NCI-H146 (cell line): ENCODE results near the gene MAML1.

Experiments
- DNase-seq: peaks from one replicate; lab custom pipeline; 2025; lab: John Stamatoyannopoulos, UW

MAML1 gene

GRCh38 chr5:179805070-179805528, 72.5 kb downstream of the MAML1 start:
- no peak for DNase-seq

- DNase-seq, result peak; percentile 43
These were observed 73.1 kb downstream of the MAML1 start for GRCh38 chr5:179805529-179806249.

GRCh38 chr5:179806250-179807048, 73.8 kb downstream of the MAML1 start, which contains the start of gene MGAT4B:
Gene MGAT4B, minus strand, starts transcription at chr5:179806866. Its CDS starts 283 bp downstream, at chr5:179806583.
- DNase-seq, result peak; percentile 70

- DNase-seq, result no peak
These were observed 79.7 kb downstream of the MAML1 start for GRCh38 chr5:179812135-179812825.

GRCh38 chr5:179812997-179813607, 80.5 kb downstream of the MAML1 start:
- DNase-seq, result no peak

GRCh38 chr5:179814090-179814489, 81.5 kb downstream of the MAML1 start:
- no peak for DNase-seq

- no peak for DNase-seq
These were observed 83.0 kb downstream of the MAML1 start for GRCh38 chr5:179815491-179816249.

- DNase-seq, result no peak
These were observed 83.8 kb downstream of the MAML1 start for GRCh38 chr5:179816401-179816795.

GRCh38 chr5:179816796-179817469, 84.3 kb downstream of the MAML1 start:
- DNase-seq, result no peak

- DNase-seq, result no peak
These were observed 84.8 kb downstream of the MAML1 start for GRCh38 chr5:179817470-179817840.

- no peak for DNase-seq
These were observed 85.5 kb downstream of the MAML1 start for GRCh38 chr5:179817890-179818745.

- DNase-seq, result peak; percentile 83
These were observed 86.2 kb downstream of the MAML1 start for GRCh38 chr5:179818746-179819295.

GRCh38 chr5:179819296-179820126, 86.9 kb downstream of the MAML1 start:
- DNase-seq, result peak; percentile 88

- no peak for DNase-seq
These were observed 87.5 kb downstream of the MAML1 start for GRCh38 chr5:179820127-179820482.

- DNase-seq, result peak; percentile 61
These were observed 88.1 kb downstream of the MAML1 start, which contains the start of gene SQSTM1 for GRCh38 chr5:179820483-179821297. Gene SQSTM1, plus strand, starts transcription at chr5:179820905. Its CDS starts 32 bp downstream, at chr5:179820937.

- peak; percentile 82 for DNase-seq
These were observed 88.9 kb downstream of the MAML1 start for GRCh38 chr5:179821298-179822058.

GRCh38 chr5:179822059-179822432, 89.4 kb downstream of the MAML1 start:
- no peak for DNase-seq
